BJ (cell line): Measurements from ENCODE around the gene FUT8. TPM values are rescaled to one million over a fixed set of nuclear protein-coding genes. Genes with fewer than 3 reads are reported as not detected.
"Not testable (repeated sequence)": the region's sequence is repeated elsewhere in the genome, so short reads cannot be mapped to it uniquely, and the experiment has no call there.

Source experiments
- CTCF ChIA-PET: fragments of 350-600 bp; formaldehyde crosslinking; extraction: SDS; loops from one replicate; lab custom pipeline; 2021; ENCODE audit warnings: antibody characterized with exemption, inconsistent platforms; lab: Yijun Ruan, JAX
- POLR2A ChIA-PET: fragments of 300-600 bp; sonication (Branson Sonifier 250); formaldehyde crosslinking; extraction: SDS; loops from one replicate; lab custom pipeline; 2021; ENCODE audit warnings: antibody characterized with exemption; lab: Charles Lee
- DNase-seq: peaks from one replicate; pipeline ENCODE4 v3.0.0-alpha.2; 2011; ENCODE audit warnings: low read depth
- H3K27me3 ChIP-seq: 2 replicates; pipeline ENCODE4 v1.6.0; 2011; ENCODE audit warnings: low read length; ENCODE audit not compliant: control insufficient read depth, insufficient read depth
- H3K36me3 ChIP-seq: 2 replicates; pipeline ENCODE4 v1.5.1; 2011; ENCODE audit warnings: low read length; ENCODE audit not compliant: control insufficient read depth, insufficient read depth
- H3K4me3 ChIP-seq: 2 replicates; pipeline ENCODE4 v1.5.1; 2011; ENCODE audit warnings: low read depth, mild to moderate bottlenecking, control low read depth, low read length
- CTCF ChIP-seq: IDR thresholded peaks from 2 replicates; pipeline ENCODE4 v1.5.1; 2011; ENCODE audit warnings: low read depth, mild to moderate bottlenecking, control low read depth, inconsistent platforms, low read length, moderate library complexity; ENCODE audit not compliant: insufficient read depth
- polyA plus RNA-seq: library from polyadenylated mRNA; depleted of rRNA; stranded (reverse); fragments of >200 nt; gene quantifications from 2 replicates; pipeline ENCODE4 v1.2.3, GENCODE V29; 2011

The FUT8 gene
- polyA plus RNA-seq, 1 experiment = 14.7 TPM

- H3K36me3 ChIP-seq = no peaks in the 10 kb centered on the region
- no peak for DNase-seq
- TF ChIP-seq CTCF = no peak
- POLR2A ChIA-PET = no interaction called here
- CTCF ChIA-PET = no interaction called here
- no peak overlapping the region for H3K4me3 ChIP-seq
- no peaks in the 10 kb centered on the region for H3K27me3 ChIP-seq
Observed at GRCh38 chr14:65709576-65709975, 297.0 kb downstream of the FUT8 start.

GRCh38 chr14:65716813-65717212 is 304.3 kb downstream of the FUT8 start:
- H3K4me3 ChIP-seq, H3K36me3 ChIP-seq, CTCF ChIA-PET, POLR2A ChIA-PET, DNase-seq, H3K27me3 ChIP-seq: not testable (repeated sequence)

- H3K27me3 ChIP-seq, H3K4me3 ChIP-seq, POLR2A ChIA-PET, DNase-seq, H3K36me3 ChIP-seq, CTCF ChIA-PET: not testable (repeated sequence)
Observed at GRCh38 chr14:65717384-65717915, 304.9 kb downstream of the FUT8 start.

- CTCF ChIA-PET = no interaction called here
Observed at GRCh38 chr14:65718629-65719028, 306.1 kb downstream of the FUT8 start.

GRCh38 chr14:65720171-65720570 is 307.6 kb downstream of the FUT8 start:
- no peak overlapping the region for H3K4me3 ChIP-seq
- H3K27me3 ChIP-seq = no peaks in the 10 kb centered on the region
- no peak for TF ChIP-seq CTCF
- H3K36me3 ChIP-seq = no peaks in the 10 kb centered on the region; the same call in 1 of the 2 replicates
- ChIA-PET CTCF (no interaction called here), POLR2A (no interaction called here)
- DNase-seq = no peak

More at GRCh38 chr14:65718629-65719028, 306.1 kb downstream of the FUT8 start:
- no peaks in the 10 kb centered on the region for H3K27me3 ChIP-seq
- H3K4me3 ChIP-seq = no peak overlapping the region
- no peak for TF ChIP-seq CTCF
- no peak for DNase-seq
- POLR2A ChIA-PET = no interaction called here
- H3K36me3 ChIP-seq = no peaks in the 10 kb centered on the region; the same call in 1 of the 2 replicates

- POLR2A ChIA-PET = no interaction called here
- no peak for DNase-seq
- CTCF ChIA-PET = no interaction called here
- H3K36me3 ChIP-seq = no peaks in the 10 kb centered on the region; the same call in 1 of the 2 replicates
- H3K27me3 ChIP-seq = no peaks in the 10 kb centered on the region
- no peak for TF ChIP-seq CTCF
- H3K4me3 ChIP-seq = no peak overlapping the region
Observed at GRCh38 chr14:65720743-65721142, 308.2 kb downstream of the FUT8 start.
